C4-2B (cell line): ENCODE measurements around the gene PIP5K1A.

Experiments
- CTCF ChIP-seq: fragments of 450-650 bp; conservative IDR thresholded peaks from 2 replicates; pipeline ENCODE4 v1.5.1; 2017; ENCODE audit warnings: mild to moderate bottlenecking
- ZFX ChIP-seq: fragments of 450-650 bp; IDR thresholded peaks from 2 replicates; pipeline ENCODE4 v1.6.1; 2017

GRCh38 chr1:151158751-151159251 lies 39.6 kb upstream of the PIP5K1A start:
- TF ChIP-seq CTCF (no peak), ZFX (no peak)
